RCC 7860 (cell line): ENCODE measurements around the gene MED25.

Experiments
- DNase-seq: peaks from one replicate; pipeline ENCODE4 v3.0.0-alpha.2; 2015; ENCODE audit warnings: low spot score
- FAIRE-seq: peaks from 2 replicates; lab custom pipeline; 2012; peaks lifted over from hg19 to GRCh38; lab: Jason Lieb, UNC

MED25 gene

DNA sequence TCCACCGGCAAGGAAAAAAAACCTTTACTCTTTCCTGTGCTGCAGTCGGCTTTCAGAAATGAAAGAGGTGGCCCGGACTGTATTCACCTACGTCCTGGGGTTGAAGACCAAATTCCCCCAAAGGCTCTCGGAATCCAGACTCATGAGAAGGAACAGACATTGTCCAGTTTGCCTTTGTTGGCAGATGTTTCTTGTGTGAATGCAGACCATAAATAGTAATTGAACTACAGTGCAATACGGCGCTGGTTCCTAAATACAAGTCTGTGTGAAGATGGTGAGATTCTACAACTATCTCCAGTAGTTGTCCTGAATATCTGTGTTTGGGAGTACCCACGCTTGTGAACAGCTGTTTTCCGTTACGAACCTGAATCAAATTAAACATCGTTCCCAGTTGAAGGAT, 21.6 kb downstream of the MED25 start:
- no peak for DNase-seq
- FAIRE-seq: no peak

DNA sequence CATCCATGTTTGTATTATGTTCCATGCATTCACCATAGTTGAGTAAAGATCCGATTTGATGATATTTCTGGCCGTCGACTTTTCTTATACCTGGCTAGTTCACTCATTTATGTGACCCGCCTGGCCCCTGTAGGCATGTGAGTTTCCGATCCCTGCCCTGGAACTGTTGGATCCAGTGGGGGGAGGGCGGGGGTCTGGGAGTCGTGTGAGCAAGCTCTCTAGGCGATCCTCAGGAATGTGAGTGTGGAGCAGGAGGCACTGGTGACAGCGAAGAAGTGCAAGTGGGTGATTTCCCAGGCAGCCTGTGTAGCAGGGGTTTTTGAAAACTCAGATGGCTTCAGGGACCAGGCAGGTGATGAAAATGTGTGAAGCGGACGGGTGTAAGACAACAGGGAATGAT, 22.2 kb downstream of the MED25 start:
- DNase-seq (no peak), FAIRE-seq (no peak)

DNA sequence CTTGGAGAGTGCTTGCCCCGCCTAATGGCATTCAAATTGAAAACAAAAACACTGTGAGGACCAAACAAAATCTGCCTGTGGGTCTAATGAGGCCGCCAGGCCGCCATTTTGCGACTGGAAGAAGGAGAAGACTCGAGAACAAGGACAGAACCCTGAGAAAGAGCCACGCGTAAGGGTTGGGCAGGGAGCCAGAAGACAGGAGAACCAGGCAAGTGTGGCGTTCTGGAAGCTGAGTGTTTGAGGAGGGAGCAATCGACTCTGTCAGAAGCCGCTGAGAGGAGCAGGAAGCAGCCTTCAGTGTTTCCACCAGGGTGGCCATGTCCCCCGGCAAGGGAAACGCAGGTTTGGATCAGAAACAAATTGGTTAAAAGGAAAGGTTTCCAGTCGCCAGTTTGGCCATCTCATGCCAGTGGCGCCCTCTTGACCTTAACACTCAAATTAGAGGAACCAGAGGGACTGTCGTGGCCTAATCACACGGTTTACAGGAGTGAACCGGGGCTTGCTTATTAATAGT, 22.7 kb downstream of the MED25 start:
- FAIRE-seq (no peak), DNase-seq (no peak)

DNA sequence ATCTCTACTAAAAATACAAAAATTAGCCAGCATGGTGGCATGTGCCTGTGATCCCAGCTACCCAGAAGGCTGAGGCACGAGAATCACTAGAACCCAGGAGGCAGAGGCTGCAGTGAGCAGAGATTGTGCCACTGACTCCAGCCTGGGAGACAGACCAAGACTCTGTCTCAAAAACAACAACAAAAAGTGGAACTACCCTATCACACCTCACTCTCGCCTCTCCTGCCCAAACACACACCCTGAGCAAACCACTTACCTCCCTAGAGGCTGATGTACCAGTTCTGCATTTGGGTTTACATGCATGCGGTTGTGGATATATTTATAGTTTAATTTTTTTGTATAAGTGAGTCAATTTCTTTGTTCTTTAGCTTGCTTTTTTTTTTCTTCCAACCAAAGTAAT, 25.2 kb downstream of the MED25 start:
- no peak for FAIRE-seq
- DNase-seq: no peak

DNA sequence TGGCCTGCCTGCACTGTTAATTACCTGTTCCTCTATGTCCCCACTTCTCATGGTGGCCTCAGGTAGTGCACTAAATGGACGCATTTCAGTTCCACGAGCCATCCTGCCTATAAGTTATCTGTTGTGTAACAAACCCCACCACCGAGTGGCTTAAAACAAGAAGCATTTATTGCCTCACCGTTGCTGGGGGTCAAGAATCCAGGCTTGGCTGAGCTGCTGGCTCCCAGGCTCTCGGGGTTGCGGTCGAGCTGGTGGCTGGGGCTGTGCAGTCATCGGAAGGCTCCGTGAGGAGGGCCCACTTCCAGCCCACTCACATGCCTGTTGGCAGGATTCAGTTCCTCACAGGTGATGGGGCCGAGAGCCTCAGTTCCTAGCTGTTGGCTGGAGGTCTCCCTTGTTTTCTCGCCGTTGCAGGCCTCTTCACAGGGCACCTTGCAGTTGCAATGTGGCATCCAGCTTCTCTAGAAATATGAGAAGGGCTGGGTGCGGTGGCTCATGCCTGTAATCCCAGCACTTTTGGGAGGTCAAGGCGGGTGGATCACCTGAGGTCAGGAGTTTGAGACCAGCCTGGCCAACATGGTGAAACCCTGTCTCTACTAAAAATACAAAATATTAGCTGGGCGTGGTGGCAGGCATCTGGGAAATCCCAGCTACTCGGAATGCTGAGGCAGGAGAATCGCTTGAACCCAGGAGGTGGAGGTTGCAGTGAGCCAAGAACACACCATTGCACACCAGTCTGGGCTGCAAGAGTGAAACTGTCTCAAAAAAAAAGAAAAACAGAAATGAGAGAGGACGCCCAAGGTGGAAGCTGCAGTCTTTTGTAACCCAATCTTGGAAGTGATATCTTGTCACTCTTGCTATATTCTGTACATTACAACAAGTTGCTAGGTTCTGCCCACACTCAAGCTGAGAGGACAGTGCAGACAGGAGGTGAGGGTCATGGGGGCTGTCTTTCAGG, 26.3 kb downstream of the MED25 start:
- FAIRE-seq (no peak), DNase-seq (no peak)

DNA sequence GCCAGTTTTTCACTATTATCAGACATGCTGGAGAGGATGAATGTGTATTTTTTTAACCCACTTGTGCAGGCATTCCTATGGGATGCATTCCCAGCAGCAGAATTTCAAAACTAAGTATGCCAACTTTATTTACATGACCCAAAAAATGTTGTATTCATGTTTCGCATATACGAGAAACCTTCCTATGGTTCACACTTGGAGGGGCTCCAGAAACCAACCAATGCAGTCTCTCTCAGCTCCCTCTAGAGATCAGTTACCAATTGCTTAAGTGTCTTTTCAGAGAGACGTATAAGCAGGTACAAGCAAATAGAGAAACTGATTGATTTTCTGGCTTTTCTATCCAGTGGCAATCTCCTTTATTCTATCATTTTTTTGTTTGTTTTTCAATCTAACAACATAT, 27.3 kb downstream of the MED25 start:
- no peak for DNase-seq
- FAIRE-seq: no peak

DNA sequence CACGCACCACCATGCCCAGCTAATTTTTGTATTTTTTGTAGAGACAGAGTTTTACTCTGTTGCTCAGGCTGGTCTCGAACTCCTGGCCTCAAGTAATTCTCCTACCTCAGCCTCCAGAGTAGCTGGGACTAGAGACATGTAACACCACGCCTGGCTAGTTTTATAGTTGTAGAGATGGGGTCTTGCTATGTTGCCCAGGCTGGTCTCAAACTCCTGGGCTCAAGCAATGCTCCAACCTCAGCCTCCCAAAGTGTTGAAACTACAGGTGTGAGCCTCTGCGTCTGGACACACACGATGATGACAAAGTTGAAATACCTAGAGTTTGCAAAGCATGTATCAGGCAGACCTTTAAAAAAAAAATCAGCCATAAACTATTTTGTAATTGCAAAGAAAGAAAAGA, 28.3 kb downstream of the MED25 start:
- no peak for FAIRE-seq
- DNase-seq: no peak

DNA sequence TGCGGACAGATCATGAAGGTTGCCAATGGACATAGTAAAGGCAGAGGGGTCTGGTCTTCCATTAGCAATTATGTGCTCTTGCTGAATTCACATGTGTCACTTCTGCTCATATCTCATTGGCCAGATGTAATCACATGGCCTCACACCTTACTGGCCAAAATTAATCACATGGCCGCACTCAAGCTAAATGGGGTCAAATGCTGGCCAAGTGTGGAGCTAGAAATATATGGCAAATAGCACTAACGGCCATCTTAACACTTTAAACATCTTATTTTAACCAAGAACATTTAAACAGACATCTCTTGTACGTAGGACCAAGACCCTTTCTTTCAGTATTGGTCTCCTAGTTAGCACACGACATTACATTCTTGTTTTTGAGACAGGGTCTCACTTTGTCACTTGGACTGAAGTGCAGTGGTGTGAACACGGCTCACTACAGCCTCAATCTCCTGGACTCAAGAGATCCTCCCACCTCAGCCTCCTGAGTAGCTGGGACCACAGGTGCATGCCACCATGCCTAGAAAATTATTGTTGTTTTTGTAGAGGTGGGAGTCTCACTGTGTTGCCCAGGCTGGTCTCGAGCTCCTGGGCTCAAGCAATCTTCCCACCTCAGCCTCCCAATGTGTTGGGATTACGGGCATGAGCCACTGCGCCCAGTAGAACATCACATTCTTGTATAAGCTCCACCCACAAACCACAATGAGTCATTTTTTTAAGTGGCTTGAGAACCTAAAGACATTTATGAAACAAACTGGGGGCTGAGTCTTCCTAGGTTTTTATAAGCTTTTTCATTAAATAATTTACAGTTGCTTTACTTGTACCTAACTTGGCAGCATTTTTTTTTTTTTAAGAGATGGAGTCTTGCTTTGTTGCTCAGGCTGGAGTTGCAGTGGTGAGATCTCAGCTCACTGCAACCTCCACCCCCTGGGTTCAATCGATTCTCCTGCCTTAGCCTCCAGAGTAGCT, 29.9 kb downstream of the MED25 start:
- FAIRE-seq (peak; percentile 86), DNase-seq (peak; percentile 72)

DNA sequence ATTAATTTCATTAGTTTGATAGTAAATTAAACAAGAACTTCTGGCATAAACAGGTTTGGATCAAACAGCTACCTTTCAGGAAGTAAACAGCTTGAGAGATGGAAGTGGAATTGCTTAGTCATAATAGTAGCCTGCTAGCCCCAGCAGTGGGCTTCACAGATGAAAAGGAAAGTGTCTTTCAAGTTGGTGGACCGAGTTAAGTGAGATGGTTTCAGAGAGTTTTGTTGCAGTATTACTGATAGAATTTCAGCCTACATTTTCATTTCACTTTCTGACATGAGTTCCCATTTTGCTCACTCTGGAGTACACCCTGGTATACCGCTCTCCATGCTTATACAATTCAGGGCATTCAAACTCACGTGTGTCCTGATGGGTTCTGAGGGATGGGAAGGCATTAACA, 30.8 kb downstream of the MED25 start:
- DNase-seq: no peak
- FAIRE-seq: no peak

DNA sequence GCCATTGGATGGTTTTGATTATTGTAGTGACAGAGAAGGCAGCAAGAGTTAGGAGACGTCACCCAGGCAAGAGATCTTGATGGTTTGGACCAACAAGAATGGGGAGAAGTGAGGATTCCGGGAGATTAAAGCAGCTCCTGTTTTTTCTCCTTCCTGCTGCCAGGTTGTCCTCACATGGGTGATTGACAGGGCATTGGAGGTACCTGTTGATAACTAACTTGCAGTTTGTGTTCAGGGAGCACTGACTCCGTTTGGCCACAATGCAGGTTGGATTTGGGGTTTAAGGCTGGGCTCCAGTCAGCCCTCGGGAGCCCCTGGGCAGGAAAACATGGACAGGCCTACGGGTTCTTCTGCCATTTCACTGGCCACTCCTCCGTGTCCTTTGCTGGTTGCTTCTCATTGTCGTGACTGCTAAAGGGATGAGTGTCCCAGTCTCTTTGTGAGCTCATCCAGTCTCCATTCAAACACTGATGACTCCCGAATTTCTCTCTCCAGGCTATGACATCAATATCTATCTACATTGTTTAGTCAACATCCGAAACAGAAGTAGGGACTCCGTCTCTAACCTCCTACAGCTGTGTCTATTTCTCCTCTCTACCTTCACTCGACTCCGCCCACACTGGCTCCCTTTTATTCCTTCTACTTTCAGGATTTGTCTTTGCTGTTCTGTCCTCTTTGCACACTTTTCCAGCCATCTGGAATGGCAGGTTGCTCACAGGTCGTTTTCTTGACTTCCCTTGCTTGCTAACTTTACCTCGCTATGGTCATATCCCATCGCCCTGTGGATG, 31.5 kb downstream of the MED25 start:
- FAIRE-seq (no peak), DNase-seq (no peak)

DNA sequence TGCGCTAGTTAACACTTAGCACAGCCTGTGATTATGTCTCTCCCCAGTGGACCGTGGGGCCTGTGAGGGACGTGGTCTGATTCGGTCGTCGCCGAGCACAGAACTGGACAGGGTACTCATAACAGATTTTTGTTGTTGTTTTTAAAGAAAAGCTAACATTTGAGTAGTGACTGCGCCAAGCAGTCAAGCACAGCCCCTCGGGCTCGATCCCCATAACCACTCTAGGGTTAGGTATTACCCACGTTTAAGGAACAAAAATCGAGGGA, 32.1 kb downstream of the MED25 start:
- DNase-seq: no peak
- FAIRE-seq: no peak

DNA sequence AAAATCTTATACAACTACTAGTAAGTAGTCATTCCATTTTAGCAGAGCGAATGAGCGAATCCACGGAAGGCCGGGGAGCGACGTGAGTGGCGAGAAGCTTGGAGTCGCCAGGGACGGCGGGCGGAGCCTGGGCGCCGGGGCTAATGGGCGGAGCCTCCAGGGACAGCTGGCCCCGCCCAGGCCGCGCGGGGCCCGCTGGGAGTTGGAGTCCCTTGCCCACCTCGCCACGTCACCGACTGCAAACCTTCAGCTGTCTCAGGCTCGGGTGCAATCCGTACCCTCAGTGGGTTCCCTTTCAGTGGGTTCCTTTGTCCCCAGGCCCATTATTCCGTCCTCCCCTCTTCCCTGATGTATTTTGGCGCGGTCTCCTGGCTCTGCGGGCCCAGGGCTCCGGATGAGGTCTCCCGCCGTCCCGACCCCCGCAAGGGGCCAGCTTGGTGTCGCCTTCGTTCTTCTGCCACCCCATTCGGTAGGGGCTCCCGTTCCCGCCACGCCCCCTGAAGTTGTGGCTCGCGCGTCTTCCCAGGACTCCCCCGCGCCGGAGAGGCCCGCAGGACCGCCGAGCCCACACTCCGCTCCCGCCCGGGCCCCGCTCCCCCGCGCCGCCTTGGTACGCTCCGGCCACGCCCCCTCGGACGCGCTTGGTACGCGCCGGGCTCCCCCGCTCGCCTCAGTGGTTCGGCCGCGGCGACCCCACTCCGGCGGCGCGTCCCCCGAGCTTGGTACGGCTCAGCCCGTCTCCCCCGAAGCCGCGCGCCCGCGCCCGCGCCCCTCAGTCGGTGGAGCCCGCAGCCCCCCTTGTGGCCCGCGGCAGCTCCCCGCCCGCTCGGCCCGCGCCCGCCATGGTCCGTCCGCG, 32.6 kb downstream of the MED25 start, which contains the start of gene PTOV1:
PTOV1 (plus strand) TSS at position 673 of the 856 bp plus-strand sequence.
- FAIRE-seq (no peak), DNase-seq (peak; percentile 68)

DNA sequence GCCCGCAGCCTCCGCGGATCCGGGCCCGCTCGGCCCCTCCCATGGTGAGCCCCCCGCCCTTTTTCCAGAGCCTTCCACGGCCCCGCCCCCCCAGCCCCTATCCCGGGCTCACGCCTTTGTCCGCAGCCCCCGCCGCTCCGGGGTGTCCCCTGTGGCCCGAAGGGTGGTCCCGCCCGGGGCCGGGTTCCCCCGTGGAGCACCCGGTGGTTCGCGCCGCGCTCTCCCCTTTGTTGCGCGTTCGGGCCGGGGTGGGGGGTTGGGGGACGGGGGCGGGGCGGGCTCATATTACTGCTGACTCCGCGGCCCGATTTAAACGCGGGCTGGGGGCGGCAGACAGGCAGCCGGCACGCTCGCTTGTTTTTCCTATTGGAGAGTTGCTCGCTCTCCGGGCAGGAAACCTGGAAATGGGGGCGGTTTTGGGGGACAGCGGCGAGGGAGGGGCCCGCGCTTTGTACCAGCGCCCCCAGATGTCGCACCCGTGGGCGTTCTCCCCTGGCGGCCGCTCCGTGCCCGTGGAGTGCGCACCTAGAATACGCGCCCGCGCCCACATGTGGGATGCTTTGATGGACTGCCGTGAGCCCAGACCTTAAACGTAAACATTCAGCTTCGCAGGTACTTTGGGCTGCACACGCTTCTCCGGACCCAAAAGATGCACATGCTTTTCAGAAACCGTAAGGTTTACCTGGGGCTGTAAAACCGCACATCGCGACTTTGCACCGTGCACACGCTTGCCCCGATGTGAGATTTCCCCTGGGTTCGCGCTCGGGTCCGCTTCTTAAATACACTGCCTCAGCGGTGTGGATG, 33.6 kb downstream of the MED25 start:
- DNase-seq (no peak), FAIRE-seq (no peak)

DNA sequence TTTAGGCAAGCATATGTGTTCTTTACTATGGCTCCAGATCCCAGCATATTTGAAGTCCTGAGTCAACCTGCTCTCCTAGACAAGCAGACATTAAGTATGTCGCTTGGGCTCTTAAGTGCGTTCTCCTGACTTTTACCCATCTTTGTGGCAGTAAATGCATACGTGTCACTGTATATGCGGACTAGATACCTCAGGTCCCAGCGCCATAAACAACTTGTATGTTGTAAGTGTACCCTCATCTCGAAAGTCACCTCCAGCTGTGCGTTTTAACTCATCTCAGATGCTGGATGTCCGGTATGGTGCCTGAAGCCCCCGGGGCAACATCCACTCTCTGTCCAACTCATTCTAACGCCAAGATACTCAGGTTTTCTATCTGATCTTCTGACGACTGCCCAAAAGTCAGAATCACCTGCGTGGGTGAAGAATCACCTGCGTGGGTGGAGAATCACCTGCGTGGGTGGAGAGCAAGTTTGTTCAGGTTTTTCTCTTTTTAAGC, 34.6 kb downstream of the MED25 start:
- DNase-seq: no peak
- no peak for FAIRE-seq

DNA sequence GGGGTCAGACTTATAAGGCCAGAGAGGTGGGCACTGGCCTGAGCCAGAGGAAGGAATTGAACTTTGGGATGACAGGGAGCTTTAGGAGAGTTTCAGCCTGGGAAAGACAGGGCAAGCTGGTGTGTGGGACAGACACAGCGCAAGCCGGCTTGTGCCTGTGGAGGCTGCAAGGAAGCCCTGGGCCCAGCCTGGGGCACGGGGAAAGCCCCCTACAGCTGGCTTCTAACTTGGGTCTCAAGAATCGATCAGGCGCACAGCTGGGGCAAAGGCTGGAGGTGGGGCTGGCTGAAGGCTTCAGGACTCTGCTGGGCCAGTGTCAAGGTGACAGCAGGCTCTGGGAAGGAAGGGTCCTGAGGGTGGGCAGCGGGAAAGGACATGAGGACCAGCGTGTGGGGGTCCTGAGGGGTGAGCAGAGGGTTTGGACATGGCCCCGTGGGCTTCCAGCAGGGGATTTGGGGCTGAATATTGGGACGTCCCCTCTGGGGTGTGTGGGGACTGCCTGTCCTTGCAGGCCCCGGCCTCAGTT, 35.8 kb downstream of the MED25 start:
- FAIRE-seq (no peak), DNase-seq (no peak)

DNA sequence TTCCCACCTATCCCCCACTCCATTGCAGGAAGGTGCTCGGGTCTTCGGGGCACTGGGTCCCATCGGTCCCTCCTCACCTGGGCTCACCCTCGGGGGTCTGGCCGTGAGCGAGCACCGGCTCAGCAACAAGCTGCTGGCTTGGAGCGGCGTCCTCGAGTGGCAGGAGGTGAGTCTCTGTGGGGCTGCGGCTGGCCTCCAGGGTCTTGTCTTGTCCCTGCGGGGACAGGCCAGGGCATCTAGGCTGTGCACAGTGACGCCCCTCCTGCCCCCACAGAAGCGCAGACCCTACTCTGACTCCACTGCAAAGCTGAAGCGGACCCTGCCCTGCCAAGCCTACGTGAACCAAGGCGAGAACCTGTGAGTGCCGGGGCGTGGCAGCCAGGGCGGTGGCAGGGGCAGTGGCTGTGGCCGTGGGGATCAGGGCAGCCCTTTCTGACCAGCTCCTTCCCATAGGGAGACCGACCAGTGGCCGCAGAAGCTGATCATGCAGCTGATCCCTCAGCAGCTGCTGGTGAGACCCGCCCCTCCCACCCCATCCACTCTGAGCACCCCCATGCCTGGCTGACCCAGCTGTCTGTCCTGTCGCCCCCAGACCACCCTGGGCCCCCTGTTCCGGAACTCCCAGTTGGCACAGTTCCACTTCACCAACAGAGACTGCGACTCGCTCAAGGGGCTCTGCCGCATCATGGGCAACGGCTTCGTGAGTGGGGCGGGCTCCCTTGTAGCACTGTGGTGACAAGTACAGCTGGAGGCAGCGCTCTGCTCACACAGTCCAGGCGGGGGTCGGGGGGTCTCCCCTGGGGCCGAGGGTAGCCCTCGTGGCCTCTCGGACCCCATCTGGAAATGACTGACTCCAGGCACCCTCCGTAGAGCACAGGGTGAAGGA, 36.5 kb downstream of the MED25 start:
- no peak for DNase-seq
- no peak for FAIRE-seq

DNA sequence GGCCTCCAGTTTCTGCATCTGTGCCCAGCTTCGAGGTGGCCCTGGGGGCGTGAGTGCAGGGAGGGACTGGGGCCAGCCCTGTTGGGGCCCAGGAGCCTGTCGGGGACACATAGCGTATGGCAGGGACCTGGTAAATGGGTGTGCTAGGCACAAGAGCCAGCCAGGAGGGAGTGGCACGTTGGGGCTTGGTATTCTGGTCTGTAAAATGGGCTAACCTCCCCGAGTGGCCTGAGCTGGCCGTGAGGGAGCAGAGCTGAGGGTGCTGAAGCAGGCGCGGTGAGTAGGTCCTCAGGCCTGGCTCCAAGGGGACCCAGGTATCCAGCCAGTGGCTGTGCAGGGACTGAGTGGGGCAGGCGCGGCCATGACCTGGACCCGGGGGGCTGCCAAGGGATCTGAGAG, 37.2 kb downstream of the MED25 start:
- FAIRE-seq (no peak), DNase-seq (no peak)
